Fibroblast of the conjunctiva (primary cell): ENCODE results near the gene TENM3.

Experiments
- DNase-seq: peaks from one replicate; pipeline ENCODE4 v3.0.0-alpha.2; 2010; ENCODE audit warnings: low read depth

TENM3 gene

DNA sequence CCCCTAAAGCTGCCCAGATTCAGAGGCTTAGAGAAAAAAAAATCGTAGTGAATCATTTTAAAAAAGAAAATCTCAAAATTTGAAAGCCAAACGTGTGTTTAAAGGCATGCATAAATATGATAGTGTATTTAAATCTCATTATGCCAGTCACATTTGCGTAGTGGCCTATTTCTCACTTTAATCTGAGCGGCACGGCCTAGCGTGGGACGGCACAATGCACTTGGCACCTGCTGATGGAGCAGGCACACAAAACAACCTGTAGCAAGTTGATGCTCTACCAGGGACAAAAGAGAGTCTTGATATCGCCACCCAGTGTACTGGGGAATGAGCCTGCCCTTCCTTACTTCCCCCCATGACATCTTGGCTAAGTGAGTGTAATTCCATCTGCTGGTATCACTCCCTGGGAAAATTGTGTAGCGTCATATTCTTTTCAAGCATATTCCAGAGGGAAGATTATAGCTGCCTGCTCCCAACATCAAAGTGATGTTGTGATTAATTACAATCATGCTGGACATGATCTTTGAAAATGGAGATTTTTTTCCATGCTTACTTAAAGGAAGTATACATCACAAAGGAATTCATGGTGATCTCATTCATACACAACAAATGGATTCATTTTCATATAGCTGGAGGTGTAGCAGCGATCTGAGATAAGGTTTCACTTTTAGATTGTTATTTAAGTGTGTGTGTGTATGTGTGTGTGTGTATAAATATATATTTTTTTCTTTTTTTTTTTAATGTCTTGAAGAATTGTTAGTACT lies 535.2 kb downstream of the TENM3 start:
- DNase-seq = no peak

DNA sequence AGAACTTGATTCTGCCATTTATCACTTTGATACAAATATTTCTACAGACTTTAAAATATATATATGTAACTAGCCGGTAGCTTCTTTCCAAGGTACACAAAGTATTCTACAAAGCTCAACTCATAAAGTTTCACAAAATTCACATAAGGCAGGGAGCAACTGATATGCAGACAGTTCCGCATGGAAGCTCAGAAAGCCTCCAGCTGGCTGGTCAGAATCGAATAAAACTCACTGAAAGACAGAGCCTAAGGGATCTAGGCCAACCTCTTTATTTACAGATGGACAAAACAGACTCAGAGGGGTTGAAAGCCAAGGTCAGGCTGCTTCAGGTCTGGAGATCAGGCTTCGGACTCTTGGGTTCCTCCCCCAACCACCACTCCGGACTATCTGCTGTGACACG lies 543.8 kb downstream of the TENM3 start:
- no peak for DNase-seq

DNA sequence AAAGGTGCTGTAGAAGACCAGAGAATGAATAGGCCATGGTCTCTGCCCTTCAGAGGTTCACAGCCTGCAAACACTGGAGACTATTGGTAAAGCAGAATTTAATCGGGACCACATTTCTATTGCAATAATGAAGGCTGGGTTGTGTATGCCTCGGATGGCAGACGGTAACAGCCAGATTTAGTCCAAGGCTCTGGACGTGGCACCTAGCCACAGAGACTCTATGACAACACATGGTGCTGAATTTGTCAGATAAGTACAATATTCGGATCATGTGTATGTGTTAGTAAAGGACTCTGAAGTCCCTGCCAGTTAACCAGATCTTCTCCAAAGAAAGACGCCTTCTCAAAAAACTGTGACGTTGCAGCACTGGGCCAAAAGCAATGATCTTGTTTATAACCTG lies 545.0 kb downstream of the TENM3 start:
- DNase-seq = no peak

DNA sequence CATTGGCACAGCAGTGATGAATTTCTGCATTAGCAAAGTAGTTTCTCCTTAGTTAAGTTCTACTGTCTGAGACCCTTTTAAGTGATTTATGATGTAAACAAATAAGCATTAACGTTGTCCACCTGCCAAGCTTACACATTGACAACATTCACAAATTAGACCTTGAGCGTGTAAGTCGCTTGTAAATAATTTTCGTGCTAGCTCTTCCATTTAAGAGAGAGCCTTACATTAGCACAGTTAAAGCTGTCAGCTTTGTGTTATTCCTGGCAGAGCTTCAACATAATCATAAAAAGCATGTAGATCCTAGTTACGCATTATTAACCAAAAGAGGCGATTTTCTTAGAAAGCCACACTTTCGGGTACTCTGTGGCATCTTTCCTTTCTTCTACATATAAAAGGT lies 546.3 kb downstream of the TENM3 start:
- no peak for DNase-seq

DNA sequence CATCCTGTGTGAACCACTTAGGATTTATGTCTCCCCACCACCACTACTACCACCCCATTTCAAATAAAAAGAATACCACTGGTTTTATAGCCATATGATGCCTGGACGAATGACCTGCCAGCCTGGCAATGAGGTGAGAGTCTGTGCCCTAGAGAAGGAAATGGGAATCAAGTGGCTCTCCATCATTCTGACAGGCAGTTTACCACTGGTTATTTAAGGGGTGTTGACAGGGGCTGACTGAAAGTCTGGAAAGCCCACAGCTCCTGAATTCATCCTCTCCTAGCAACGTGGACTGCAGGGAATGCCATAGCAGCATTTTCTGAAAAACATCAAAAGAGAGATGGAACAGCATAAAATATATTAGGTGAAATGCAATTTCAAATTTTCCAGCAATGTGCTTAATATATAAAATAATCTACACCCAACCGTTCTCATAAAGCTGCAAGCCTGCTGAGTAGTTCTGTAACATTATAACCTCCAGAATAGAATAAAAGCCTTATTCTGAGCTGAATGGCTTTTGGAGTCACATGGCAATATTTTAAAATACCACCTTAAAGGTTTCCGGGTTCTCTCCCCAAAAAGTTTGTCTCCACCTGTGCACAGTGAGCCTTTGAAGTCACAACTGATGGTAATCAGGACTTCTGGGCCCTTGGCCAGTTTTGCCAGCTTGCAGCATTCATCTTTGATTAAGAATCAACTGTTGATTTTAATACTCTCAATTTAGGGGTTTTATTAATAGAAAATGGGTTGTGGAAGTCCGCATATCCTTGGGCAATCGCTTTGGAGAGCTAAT lies 552.4 kb downstream of the TENM3 start:
- DNase-seq = no peak

DNA sequence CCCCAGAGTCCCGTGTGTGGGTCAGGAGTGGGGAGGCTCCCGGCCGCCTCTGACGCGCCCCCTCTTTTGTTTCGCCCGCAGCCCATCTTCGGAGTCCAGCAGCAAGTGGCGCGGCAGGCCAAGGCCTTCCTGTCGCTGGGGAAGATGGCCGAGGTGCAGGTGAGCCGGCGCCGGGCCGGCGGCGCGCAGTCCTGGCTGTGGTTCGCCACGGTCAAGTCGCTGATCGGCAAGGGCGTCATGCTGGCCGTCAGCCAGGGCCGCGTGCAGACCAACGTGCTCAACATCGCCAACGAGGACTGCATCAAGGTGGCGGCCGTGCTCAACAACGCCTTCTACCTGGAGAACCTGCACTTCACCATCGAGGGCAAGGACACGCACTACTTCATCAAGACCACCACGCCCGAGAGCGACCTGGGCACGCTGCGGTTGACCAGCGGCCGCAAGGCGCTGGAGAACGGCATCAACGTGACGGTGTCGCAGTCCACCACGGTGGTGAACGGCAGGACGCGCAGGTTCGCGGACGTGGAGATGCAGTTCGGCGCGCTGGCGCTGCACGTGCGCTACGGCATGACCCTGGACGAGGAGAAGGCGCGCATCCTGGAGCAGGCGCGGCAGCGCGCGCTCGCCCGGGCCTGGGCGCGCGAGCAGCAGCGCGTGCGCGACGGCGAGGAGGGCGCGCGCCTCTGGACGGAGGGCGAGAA lies 556.5 kb downstream of the TENM3 start:
- DNase-seq = no peak

DNA sequence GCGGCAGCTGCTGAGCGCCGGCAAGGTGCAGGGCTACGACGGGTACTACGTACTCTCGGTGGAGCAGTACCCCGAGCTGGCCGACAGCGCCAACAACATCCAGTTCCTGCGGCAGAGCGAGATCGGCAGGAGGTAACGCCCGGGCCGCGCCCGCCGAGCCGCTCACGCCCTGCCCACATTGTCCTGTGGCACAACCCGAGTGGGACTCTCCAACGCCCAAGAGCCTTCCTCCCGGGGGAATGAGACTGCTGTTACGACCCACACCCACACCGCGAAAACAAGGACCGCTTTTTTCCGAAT lies 557.0 kb downstream of the TENM3 start:
- no peak for DNase-seq

DNA sequence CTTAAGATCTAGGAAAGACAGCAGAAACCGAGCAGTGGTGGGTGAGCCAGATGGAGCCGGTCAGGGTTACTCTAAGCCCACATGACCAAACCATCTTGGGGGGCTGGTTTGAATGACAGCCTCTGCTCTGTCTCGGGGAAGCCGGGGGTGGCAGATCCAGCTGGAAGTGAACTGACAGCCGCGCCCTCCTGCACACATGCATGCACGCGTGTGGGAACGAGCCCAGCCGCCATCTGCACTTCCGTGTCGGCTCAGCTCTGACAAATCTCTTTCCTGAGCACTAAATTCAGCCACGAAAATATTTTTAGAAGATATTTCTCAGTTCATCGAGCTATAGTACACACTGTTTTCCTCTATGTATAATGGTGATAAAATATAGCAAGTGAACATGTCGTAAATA lies 558.4 kb downstream of the TENM3 start:
- no peak for DNase-seq

DNA sequence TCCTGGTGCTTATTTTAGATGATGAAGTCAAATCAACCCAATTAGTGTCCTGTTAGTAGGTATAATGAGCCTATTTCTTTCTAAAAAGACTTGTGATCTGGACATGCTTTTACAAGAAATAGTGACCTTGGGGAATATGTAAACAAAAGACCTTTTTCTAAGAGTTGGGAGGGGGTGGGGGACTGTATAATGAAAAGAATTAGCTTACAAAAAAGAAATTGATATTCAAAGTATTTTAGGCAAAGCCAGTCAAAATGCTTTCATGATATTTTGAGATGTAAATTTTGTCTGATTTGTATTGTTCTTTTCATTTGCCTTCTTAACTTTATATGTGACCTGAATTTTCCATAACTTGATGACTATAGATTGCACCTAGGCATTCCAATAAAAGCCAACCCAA lies 559.4 kb downstream of the TENM3 start:
- DNase-seq = no peak

DNA sequence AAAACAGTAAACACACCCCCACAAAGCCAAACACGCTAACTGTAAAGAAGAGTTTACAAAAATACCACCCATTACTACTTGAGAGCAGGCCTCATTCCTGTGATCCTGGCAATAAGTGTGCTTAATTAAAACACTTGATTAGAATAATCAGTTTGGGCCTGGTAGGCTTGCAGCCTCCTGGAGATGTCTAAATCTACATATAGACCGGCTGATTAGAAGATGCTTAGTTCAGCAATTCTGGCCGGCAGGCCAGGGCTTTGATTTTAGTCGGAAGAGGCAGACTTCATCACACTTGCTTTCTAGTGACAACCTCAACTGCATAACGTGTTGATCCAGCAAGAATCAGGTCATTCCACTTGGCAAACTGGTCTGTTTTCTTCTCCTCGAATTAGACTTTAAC lies 560.0 kb downstream of the TENM3 start:
- no peak for DNase-seq

DNA sequence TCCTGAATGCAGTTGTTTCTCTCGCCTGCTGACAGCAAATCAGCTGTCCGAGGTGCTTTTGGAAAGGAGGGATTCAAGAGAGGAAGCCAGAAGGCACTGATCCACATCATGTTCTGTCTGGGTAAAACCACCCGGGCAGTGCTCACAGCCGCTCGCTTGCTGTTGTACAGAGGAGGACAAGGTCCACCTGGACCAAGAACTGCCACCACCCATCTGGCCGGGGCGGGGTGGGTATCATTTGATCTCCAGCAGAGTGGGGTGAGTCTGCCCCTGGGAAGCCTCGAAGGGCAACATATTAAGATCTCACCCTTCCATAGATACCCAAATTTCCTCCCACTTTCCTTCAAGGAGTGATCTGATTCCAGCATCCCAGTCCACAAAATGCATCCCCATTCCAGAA lies 560.9 kb downstream of the TENM3 start:
- DNase-seq = no peak

DNA sequence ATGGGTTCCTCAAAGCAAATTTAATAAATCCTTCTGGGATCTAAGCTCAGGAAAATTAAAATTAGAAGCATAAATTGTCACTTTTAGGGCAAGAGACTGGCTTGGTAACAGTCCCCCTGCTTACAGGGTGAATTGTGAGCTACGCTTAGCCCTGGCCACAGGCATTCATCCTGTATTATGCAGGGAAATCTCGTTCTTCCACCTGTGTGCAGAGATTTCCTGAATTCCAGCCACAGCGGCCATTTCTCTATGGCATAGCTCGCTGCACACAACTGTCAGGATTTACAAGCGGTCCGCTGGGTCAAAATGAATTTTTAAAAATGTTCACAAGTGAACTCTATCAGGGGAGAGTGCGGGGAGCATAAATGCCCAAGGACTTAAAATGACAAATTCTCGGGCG lies 562.1 kb downstream of the TENM3 start:
- no peak for DNase-seq

DNA sequence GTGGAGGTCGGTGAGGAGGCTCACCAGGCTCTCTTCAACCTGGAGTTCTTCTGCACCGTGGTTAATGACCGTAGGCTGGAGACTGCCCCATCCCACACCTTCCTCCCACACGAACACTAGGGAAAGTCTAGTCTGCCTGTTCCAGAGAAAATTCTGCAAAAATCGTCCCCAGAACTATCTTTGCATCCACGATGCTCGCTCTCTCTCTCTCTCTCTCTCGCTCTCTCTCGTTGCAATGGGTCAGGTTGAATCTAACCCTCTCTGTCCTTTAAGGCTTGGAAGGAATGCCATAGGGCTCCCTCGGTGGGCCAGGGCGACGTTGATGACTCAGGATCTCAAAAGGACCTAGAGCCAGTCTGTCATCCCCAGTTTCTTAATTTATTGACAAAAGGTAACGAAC lies 562.5 kb downstream of the TENM3 start:
- DNase-seq = no peak

DNA sequence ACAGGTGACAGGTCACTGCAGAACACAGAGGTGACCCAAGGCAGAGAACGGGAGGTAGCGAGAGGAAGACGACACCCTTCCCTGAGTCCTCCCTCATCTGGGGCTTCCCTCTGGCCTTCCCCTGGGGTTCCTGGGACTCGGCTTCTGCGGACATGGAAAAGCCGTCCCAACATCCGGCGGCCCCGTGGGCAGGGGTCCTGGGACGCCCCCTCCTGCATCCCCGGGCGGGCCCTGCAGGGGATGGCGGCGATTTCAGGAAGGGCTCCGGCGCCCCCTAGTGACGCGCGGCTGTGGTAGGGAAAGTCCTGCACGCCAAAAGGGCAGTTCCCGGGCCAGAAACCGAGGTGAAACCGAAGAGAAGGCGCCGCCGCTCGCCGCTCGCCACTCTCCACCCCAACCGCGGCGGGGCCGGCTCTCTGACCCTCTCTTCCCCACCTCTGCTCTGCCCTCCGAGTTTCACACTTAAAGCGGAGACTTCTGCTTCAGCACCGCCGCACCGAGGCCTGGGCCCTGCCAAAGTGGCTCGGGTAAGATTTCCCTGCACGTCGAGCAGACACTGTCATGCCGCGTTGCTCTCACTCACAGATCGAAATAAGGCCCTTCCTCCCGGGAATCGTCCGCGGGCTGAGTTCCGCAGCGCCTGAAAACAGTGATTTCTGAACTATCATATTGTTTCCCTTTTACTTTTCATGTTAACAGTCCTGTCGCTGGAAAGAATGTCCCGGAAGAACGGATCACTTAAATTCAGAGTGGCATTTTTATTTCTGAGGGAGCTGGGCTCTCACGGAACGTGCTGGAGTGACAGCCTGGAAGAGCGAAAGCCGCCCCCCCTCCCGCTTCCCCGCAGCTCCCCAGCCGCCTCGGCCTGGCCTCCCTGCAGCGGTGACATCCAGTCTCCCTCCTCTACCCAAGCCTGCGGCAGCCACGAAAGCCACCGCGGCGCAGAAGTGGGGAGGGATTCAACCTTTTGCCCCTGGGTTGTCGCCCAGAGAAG lies 563.4 kb downstream of the TENM3 start:
- DNase-seq = peak; percentile 14

DNA sequence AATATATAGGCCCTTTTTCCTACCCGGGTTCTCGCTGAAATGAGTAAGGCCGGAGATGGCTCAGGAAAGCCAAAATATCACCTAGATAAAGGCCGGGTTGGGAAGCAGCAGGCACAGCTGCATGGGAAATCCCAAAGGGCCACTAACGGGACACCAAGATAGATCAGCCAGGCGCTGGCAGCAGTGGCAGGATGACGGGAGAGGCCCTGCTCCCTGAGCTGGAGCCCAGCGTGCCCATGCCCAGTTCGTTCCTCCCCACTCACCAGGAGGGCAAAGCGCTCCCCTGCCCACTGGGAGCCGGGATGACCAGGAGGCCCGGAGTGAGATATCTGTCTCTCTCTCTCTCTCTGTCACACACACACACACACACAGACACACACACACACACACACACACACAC lies 564.1 kb downstream of the TENM3 start:
- no peak for DNase-seq

DNA sequence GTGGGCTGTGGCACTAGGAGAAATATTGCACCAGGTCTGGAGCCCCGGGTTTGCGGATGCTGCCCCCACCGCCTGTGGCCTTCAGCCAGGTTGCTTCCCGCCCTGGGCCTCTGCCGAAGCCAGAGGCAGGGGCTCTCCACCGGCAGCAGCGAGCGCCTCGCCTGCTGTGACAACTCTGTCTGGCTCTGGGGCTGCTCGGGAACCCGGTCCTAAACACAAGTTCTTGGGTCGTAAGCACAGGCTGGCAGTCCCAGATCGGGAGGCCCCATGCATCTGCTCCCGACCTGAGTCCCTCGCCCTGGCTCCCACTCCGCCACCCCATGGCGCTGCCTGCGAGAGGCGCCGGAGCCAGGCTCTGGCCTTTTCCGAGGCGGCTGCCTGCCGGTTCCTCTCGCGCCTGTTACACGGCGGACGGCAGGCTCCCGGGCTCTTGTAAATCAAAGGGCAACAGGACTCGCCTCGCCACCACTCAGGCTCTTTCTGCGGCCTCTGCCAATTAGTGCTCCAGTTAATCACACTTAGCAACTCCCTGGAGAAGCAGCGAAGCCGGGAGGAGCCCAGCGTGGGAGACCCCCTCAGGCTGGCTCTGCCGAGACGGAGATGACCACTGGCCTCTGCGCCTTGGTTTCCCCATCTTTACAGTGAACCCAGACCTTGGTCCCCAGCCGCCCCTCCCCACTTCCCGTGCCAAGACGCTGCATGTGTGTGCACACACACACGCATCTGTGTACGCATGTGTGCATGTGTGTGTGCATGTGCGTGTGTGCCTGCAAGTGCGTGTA lies 564.8 kb downstream of the TENM3 start:
- no peak for DNase-seq

DNA sequence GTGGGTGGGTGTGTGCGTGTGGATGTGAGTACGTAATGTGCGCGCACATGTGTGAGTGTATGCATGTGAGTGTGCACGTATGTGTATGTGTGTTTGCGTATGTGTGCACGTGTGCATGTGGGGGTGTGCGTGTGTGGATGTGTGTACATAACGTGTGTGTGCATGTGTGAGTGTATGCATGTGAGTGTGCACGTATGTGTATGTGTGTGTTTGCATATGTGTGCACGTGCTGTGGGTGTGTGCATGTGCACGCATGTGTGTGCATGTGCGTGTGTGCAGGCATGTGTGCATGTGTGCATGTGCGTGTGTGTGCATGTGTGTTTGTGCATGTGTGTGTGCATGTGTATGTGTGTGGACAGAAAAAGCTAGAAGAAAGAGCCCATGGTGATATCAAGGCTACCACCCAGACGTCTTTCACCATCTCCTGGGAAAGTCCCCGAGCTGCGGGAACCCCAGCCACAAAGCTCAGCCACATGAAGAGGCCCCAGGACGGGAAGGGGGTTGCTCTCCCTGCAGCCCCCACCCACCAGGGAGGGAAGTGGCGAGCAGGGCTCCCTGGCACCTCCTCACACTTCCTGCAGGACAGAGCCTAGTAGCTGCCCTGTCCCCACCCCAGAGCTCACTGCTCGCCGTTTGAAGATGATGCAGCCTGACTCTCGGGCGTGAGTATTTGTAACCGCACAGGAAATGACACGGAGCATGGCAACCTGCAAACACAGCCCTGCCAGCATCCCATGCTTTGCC lies 565.6 kb downstream of the TENM3 start:
- no peak for DNase-seq

DNA sequence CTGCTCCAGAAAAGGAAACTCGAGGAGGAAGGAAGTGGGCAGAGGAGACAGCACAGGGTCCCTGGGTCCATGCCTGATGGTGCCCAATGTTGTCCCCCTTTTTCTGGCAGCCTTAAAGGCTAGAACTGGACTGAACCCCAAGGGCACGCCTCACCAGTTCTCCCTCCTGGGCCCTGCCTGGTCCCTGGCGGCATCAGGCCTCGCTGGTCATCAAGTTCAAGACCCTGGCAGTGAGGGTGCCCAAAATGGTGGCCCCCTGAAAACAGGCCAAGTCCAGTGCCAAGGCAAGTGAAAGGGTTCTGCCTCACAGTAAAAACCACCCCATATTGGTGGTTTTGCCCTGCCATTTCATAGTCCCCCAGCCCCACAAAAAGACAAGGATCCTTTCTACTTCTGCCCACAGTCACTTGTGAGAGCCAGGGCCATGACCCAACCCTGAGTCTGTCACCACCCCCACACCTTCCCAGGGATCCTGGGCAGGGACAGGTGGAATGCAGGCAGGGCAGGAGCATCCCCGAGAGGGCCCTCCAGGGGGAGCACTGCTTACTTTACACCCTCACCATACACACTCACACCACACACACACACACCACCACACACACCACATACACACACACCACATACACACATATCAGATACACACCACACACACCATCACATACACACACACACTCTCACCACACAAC lies 566.4 kb downstream of the TENM3 start:
- no peak for DNase-seq

DNA sequence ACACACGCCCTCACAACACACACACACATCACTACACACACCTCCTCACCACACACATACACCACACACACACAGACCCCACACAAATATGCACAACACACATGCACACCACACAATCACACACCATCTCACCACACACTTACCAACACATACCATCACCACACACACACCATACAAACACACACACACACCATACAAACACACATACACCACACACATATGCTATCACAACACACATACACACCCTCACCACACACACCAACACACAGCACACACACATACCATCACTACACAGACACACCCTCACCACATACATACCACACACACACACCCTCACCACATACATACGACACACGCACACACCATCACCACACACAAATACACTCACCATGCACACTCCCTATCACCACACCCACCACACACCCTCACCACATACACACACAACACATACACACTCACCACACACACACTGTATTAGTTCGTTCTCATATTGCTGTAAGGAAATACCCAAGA lies 567.0 kb downstream of the TENM3 start:
- DNase-seq = no peak

DNA sequence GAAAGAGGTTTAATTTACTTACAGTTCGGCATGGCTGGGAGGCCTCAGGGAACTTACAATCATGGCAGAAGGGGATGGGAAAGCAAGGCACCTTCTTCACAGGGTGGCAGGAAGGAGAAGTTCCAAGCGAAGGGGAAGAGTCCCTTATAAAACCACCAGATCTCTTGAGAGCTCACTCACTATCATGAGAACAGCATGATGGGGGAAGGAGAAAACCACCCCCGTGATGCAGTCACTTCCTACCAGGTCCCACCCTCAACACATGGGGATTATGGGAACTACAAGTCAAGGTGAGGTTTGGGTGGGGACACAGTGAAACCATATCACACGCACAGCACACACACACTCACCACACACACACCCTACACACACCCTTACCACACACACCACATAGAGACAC lies 569.7 kb downstream of the TENM3 start:
- DNase-seq = no peak
